Testis (tissue), 2 donors: Measurements from ENCODE around the gene PCSK6.

Experiments used
- POLR2A ChIP-seq: fragments of 450-650 bp; IDR thresholded peaks from one replicate; pipeline ENCODE4 v1.6.1; 2017; ENCODE audit warnings: antibody characterized with exemption, mild to moderate bottlenecking, moderate library complexity
- TF ChIP-seq, protein P1 (sequence below), 3 experiments: fragments of 450-650 bp in 2 of 3; fragments of 200-600 bp in 1 of 3; sonication (generic) in 1 of 3; IDR thresholded peaks; one replicate each; pipeline ENCODE4 v1.5.1; 2016 to 2019; ENCODE audit warnings: antibody characterized with exemption in 3 of 3, mild to moderate bottlenecking in 2 of 3, moderate library complexity in 1 of 3

GRCh38 chr15:101371081-101371480 lies 118.4 kb downstream of the PCSK6 start:
- TF ChIP-seq, protein P1, sequence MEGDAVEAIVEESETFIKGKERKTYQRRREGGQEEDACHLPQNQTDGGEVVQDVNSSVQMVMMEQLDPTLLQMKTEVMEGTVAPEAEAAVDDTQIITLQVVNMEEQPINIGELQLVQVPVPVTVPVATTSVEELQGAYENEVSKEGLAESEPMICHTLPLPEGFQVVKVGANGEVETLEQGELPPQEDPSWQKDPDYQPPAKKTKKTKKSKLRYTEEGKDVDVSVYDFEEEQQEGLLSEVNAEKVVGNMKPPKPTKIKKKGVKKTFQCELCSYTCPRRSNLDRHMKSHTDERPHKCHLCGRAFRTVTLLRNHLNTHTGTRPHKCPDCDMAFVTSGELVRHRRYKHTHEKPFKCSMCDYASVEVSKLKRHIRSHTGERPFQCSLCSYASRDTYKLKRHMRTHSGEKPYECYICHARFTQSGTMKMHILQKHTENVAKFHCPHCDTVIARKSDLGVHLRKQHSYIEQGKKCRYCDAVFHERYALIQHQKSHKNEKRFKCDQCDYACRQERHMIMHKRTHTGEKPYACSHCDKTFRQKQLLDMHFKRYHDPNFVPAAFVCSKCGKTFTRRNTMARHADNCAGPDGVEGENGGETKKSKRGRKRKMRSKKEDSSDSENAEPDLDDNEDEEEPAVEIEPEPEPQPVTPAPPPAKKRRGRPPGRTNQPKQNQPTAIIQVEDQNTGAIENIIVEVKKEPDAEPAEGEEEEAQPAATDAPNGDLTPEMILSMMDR (IDR thresholded peaks at IDR 0.05) = no peak
- TF ChIP-seq POLR2A = no peak
